Measurements from ENCODE around the gene EML1.

EML1 gene

GRCh38 chr14:99779751-99780150 lies 13.5 kb upstream of the EML1 start:
- no peak for DNase-seq (ENCODE audit: low read depth, low spot score)

GRCh38 chr14:99780690-99781089 lies 12.5 kb upstream of the EML1 start:
- no peak for DNase-seq (ENCODE audit: low read depth, low spot score)

GRCh38 chr14:99781091-99781490 lies 12.1 kb upstream of the EML1 start:
- no peak for DNase-seq (ENCODE audit: low read depth, low spot score)

GRCh38 chr14:99781853-99782610 lies 11.2 kb upstream of the EML1 start:
- DNase-seq (ENCODE audit: low read depth, low spot score), result no peak

- DNase-seq (ENCODE audit: low read depth, low spot score), result no peak
Measured at GRCh38 chr14:99784508-99784907, 8.7 kb upstream of the EML1 start.

- DNase-seq (ENCODE audit: low read depth, low spot score), result no peak
Measured at GRCh38 chr14:99785426-99785825, 7.8 kb upstream of the EML1 start.

GRCh38 chr14:99786511-99786989 lies 6.7 kb upstream of the EML1 start:
- DNase-seq (ENCODE audit: low read depth, low spot score), result no peak

GRCh38 chr14:99788713-99789112 lies 4.5 kb upstream of the EML1 start:
- DNase-seq (ENCODE audit: low read depth, low spot score), result no peak

GRCh38 chr14:99789581-99789980 lies 3.6 kb upstream of the EML1 start:
- DNase-seq (ENCODE audit: low read depth, low spot score), result no peak

GRCh38 chr14:99790201-99790977 lies 2.8 kb upstream of the EML1 start:
- no peak for DNase-seq (ENCODE audit: low read depth, low spot score)

- no peak for DNase-seq (ENCODE audit: low read depth, low spot score)
Measured at GRCh38 chr14:99790978-99791376, 2.2 kb upstream of the EML1 start.

- DNase-seq (ENCODE audit: low read depth, low spot score), result no peak
Measured at GRCh38 chr14:99791476-99792209, 1.6 kb upstream of the EML1 start.

GRCh38 chr14:99792210-99792535 lies 1.0 kb upstream of the EML1 start:
- DNase-seq (ENCODE audit: low read depth, low spot score), result no peak

- no peak for DNase-seq (ENCODE audit: low read depth, low spot score)
Measured at GRCh38 chr14:99792551-99793212, 531 bp upstream of the EML1 start.

GRCh38 chr14:99794151-99794780 lies 1.1 kb downstream of the EML1 start:
- DNase-seq (ENCODE audit: low read depth, low spot score), result no peak

GRCh38 chr14:99795046-99795445 lies 1.8 kb downstream of the EML1 start:
- DNase-seq (ENCODE audit: low read depth, low spot score), result no peak

- no peak for DNase-seq (ENCODE audit: low read depth, low spot score)
Measured at GRCh38 chr14:99797231-99797630, 4.0 kb downstream of the EML1 start.

GRCh38 chr14:99800781-99801180 lies 7.6 kb downstream of the EML1 start:
- no peak for DNase-seq (ENCODE audit: low read depth, low spot score)

GRCh38 chr14:99802301-99803105 lies 9.3 kb downstream of the EML1 start:
- no peak for DNase-seq (ENCODE audit: low read depth, low spot score)

GRCh38 chr14:99803106-99803775 lies 10.0 kb downstream of the EML1 start:
- DNase-seq (ENCODE audit: low read depth, low spot score), result no peak
